ENCODE measurements around the gene CCM2. TPM values are rescaled to one million over a fixed set of nuclear protein-coding genes. Genes with fewer than 3 reads are reported as not detected.

The CCM2 gene
- total RNA-seq, 1 donor from 2014 or later = 33.8 TPM

DNA sequence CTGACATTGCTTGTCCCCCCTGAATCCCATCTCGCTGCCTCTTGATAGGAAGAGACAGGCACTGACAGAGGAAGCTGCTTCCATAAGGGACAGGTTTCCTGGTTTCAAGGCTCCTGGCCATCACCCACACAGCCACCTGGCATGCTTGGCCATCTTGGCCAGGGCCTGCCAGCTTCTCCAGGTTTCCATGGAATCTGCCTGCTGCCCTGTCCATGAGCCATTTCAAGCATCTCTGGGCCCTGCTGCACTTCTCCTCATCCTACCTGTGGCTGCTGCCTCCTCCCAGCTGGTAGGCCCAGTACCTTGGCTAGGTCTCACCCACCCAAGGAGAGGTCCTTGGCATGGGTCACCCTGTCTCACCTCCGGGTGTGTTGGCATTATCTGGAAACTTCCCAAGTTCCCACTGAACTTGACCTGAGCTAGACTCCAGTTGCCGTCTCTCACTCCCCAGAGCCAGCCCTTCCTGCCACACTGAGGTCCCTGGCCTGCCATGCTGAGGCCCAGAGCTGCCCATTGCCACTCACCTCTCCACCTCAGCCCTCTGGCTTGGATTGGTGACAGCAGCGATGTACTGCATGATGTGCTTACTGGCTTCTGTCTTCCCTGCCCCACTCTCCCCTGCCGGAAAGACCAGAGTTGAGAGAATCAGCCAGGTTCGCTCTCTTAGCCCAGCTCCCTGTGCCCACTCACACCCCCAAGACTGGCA is 23.8 kb upstream of the CCM2 start:
- no peaks in the 10 kb centered on the region for H3K9me3 Mint-ChIP-seq
- no peak overlapping the region for H3K27ac Mint-ChIP-seq
- H3K4me3 Mint-ChIP-seq = no peak overlapping the region
- no peak for DNase-seq (ENCODE audit: extremely low spot score, unreplicated experiment)
- no peaks in the 10 kb centered on the region for H3K27me3 Mint-ChIP-seq
- TF ChIP-seq, protein P1, sequence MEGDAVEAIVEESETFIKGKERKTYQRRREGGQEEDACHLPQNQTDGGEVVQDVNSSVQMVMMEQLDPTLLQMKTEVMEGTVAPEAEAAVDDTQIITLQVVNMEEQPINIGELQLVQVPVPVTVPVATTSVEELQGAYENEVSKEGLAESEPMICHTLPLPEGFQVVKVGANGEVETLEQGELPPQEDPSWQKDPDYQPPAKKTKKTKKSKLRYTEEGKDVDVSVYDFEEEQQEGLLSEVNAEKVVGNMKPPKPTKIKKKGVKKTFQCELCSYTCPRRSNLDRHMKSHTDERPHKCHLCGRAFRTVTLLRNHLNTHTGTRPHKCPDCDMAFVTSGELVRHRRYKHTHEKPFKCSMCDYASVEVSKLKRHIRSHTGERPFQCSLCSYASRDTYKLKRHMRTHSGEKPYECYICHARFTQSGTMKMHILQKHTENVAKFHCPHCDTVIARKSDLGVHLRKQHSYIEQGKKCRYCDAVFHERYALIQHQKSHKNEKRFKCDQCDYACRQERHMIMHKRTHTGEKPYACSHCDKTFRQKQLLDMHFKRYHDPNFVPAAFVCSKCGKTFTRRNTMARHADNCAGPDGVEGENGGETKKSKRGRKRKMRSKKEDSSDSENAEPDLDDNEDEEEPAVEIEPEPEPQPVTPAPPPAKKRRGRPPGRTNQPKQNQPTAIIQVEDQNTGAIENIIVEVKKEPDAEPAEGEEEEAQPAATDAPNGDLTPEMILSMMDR (conservative IDR thresholded peaks at IDR 0.05) = no peak
- no peaks in the 10 kb centered on the region for H3K36me3 Mint-ChIP-seq
- peaks cover 4% of the 10 kb centered on the region for H3K4me1 Mint-ChIP-seq (ENCODE audit: unreplicated experiment)

DNA sequence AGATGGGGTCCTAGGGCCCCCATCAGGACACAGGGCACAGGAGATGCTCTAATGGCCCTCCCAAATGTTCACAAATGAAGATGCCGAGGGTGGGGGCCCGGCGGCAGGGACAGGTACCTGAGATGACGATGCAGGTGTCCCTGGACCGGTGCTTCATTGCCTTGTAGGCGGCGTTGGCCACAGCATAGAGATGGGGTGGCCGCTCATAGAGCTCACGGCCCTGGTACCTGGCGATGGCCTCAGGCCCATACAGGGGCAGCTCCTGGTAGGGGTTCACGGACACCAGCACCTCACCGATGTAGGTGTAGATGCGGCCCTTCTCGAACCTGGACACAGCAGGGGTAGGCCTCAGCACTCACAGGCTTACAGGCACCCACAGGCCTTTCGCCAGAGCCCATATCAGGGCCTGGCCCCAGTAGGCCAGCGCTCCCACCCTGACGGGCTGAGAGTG is 23.2 kb upstream of the CCM2 start:
- H3K4me1 Mint-ChIP-seq (ENCODE audit: unreplicated experiment) = peaks cover 4% of the 10 kb centered on the region
- no peaks in the 10 kb centered on the region for H3K27me3 Mint-ChIP-seq
- DNase-seq (ENCODE audit: extremely low spot score, unreplicated experiment) = no peak
- H3K9me3 Mint-ChIP-seq = no peaks in the 10 kb centered on the region
- H3K4me3 Mint-ChIP-seq = no peak overlapping the region
- H3K27ac Mint-ChIP-seq = no peak overlapping the region
- H3K36me3 Mint-ChIP-seq = no peaks in the 10 kb centered on the region
- TF ChIP-seq, protein P1 (conservative IDR thresholded peaks at IDR 0.05) = no peak

DNA sequence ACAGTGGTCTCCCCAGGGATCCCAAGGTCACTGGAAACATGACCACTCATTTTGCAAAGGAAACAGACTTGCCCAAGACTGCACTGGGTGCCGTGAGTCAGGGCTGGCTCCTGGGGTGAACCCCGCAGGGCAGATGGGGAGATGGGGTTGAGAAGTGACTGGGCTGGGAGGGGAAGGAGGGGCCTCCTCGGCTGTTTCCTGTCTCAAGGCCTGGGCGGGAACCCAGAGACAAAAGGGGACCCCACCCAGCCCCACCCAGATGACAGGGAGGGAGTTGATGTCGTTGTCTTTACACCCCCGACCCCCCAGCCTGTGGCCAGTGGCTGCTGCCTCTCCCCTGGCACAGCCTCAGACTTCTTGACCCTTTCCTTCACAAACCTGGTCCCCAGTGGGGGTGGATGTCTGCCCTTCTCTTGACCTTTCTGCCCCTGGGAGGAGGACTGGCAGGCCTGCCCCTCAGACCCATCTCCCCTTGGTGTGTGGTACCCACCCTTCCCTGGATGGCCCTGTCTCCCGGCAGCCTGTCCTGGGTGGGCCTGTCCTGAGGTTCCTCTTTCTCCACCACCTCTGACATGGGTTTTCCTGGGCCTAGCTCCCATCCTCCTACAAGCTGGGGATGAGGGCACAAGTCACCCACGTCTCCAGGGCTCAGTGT is 22.6 kb upstream of the CCM2 start:
- H3K27me3 Mint-ChIP-seq = no peaks in the 10 kb centered on the region
- peaks cover under 1% of the 10 kb centered on the region for H3K36me3 Mint-ChIP-seq
- no peaks in the 10 kb centered on the region for H3K9me3 Mint-ChIP-seq
- H3K4me3 Mint-ChIP-seq = no peak overlapping the region
- H3K27ac Mint-ChIP-seq = no peak overlapping the region
- peaks cover 4% of the 10 kb centered on the region for H3K4me1 Mint-ChIP-seq (ENCODE audit: unreplicated experiment)
- TF ChIP-seq, protein P1 (conservative IDR thresholded peaks at IDR 0.05) = no peak
- DNase-seq (ENCODE audit: extremely low spot score, unreplicated experiment) = no peak

DNA sequence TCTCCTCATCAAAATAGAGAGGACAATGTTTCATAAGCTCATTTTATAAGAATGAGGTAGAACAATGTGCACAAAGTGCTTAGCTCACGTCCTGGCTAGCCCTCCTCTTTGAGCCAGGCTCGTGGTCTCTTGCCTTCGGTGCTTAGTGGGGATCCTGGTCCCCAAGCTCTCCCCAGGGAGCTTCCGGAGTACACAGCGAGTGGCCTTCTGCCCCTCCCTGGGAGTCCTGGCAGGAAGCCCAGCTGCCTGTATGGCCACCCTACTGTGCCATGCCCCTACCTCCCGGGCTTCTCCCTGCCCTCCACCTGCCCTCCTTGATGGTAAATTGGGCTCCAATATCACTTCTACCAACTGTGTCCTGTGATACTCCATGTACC is 22.1 kb upstream of the CCM2 start:
- H3K27me3 Mint-ChIP-seq = no peaks in the 10 kb centered on the region
- peaks cover 4% of the 10 kb centered on the region for H3K4me1 Mint-ChIP-seq (ENCODE audit: unreplicated experiment)
- no peak for DNase-seq (ENCODE audit: extremely low spot score, unreplicated experiment)
- TF ChIP-seq, protein P1 (conservative IDR thresholded peaks at IDR 0.05) = no peak
- no peaks in the 10 kb centered on the region for H3K9me3 Mint-ChIP-seq
- no peak overlapping the region for H3K27ac Mint-ChIP-seq
- H3K4me3 Mint-ChIP-seq = no peak overlapping the region
- peaks cover 5% of the 10 kb centered on the region for H3K36me3 Mint-ChIP-seq

DNA sequence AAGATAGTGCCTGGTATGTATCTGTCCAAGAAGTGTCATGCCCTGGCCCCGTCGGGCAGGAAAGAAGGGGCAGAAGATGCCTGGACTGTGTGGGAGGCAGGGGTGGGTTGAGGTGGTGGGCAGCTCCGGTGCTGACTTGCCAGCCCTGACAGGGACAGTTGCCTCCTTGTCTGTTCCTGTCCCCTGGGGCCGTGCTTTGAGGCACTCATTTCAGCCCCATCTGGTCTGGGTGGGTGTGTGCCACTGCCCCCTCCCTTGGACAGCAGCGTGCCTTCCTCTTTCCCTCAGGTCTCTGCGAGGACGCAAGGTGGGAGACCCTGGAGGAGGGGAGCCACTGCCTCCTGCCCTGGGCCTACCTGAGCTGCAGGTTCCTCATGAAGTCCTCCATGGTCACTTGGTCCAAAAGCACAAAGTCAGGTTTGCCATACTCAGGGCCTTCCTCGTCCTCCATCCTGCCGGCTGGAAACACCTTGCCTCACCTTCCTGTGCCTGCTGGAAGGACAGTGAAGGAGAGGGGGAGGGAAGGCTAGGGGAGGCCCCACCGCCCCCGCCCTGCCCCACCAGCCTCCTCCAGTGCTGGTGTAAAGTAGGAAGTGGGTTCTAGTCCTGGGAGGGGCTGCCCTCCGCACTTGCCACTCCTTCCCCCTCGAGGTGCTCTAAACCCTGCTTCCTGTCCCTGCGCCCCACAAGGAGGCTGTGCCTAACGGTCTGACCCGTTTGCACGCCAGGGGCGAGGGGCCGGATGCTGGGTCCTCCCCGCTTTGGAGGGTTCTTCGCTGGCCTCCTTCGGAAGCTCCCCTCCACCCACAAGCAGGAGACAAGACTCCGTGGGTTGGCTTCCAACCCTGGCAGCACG is 21.3 kb upstream of the CCM2 start, which contains the start of gene MYO1G:
TSS of gene MYO1G (minus strand) at position 505 of the 856 bp plus-strand sequence. CDS start at position 451, 54 bp downstream.
- TF ChIP-seq, protein P1 (conservative IDR thresholded peaks at IDR 0.05) = no peak
- no peak for DNase-seq (ENCODE audit: extremely low spot score, unreplicated experiment)
- no peaks in the 10 kb centered on the region for H3K27me3 Mint-ChIP-seq
- peak within 1 kb of the TSS; percentile 59 for H3K27ac Mint-ChIP-seq
- H3K4me3 Mint-ChIP-seq = no peak within 1 kb of the TSS
- H3K36me3 Mint-ChIP-seq = peaks cover 11% of the 10 kb centered on the region
- H3K9me3 Mint-ChIP-seq = no peaks in the 10 kb centered on the region
- peaks cover 4% of the 10 kb centered on the region for H3K4me1 Mint-ChIP-seq (ENCODE audit: unreplicated experiment)

Measured in type B pancreatic cell (in vitro differentiated cells).